ENCODE data around the gene CD163L1.
"Not testable (repeated sequence)": the region's sequence is repeated elsewhere in the genome, so short reads cannot be mapped to it uniquely, and the experiment has no call there.

The CD163L1 gene

GRCh38 chr12:7403466-7403865 lies 40.5 kb downstream of the CD163L1 start:
- no peak for DNase-seq

DNA sequence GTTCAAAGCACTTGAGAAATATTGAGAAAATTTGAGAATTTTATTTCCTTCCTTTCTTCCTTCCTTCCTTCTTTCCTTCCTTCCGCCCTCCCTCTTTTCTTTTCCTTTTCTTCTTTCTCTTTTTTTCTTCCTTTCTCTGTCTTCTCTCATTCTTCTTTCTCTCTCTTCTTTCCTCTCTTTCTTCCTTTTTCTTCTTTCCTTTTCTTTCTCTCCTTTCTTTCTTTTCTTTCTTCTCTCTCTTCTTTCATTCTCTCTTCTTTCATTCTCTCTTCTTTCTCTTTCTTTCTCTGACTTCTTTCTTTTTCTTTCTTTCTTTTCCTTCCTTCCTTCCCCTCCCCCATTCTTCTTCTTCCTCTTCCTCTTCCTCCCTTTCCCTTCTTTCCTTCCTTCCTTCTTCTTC lies 44.9 kb downstream of the CD163L1 start:
- DNase-seq, result no peak

GRCh38 chr12:7396418-7396817 lies 47.5 kb downstream of the CD163L1 start:
- no peak for DNase-seq

GRCh38 chr12:7395950-7396349 lies 48.0 kb downstream of the CD163L1 start:
- no peak for DNase-seq

DNA sequence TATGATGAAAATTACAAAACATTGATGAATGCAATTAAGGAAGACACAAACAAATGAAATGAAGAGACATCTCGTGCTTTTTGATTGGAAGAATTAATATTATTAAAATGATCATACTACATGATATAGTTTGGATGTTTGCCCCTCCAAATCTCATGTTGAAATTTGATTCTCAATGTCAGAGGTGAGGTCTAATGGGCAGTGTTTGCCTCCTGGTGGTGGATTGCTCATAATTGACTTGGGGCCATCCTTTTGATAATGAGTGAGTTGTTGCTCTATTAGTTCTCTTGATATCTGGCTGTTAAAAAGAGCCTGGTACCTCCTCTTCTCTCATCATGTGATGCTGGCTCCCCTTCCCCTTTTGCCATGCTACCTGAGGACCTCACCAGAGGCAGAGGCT lies 56.7 kb downstream of the CD163L1 start:
- no peak for DNase-seq

DNA sequence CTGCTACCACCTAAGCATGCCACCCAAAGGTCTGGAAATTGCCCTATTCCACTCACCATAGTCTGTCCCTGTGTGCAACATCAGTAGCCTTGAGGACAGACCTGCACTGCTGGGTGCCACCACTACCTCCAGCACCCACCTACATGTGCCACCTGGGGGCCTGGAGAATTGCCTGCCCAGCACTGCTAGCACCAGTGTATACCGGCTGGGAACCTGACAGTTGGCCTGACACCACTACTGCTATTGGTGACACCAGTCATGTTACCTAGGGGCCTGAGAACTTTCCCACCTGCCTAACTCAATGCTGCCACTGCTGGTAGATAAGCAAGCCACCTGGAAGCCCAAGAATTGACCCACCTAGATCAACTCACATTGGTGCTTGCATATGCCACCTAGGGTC lies 60.8 kb downstream of the CD163L1 start:
- no peak for DNase-seq

DNA sequence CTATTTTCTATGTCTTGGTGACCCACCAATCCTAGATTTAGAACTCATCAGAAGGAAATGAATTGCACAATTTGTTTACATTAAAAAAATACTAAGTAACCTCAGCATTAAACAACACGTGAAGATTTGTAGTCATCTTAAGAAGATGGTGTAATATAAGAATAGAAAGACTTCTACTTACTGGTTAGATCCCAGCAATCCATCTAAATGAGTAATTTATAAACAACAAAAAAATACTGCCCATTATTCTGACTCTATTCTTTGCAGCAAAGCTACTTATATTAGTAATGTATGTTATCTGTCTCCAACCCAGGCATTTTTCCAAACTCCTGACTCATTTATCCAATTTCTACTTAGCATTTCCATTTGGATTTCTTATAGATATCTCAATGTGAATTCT lies 67.8 kb downstream of the CD163L1 start:
- DNase-seq, result no peak

DNA sequence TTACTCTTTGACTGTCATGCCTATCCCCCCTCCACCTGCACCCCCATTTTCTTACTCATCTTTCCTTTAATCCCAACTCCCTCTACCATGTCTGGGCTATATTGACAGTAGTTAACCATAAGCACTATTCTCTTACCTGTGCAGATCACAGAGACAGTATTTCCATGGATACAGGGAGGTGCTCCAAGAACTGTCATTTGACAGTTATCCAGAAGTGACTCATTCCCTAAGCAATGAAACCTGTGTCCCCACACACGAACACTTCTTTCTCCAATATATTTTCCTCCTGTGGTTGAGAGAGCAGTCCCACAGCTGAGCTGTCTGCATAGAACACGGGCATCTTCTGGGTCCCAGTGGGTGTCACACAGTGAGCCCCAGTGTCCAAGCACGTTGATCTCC lies 68.8 kb downstream of the CD163L1 start:
- no peak for DNase-seq

DNA sequence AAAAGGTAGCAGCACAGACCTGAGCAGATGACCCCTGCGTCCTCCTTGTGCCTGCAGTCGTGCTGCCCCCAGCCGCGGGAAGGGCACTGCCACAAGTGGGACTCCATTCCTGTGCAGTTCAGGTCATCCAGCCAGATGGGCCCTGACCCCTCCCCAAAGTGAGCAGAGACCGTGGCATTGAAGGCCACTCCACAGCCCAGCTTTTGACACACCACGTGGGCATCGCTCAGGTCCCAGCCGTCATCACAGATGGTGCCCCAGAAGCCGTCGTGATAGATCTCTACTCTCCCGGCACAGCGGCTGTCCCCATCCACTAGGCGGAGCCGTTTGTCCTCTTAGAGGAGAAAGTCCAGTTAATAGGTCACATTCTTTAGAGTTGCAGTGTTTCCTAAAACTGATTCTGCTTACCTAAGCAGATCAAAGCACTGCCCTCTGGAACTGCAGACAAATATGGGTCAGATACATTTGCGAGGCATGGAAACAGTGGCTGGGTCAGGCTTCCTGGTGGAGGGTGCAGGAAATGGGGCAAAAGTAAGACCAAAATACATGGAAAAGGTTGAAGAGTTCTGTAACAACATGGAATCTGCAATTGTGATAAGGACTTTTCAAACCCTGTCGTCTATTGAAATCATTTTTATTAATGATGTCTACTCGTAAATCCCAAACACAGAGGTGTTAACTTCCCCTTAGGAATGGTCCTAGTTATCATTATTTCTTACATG lies 69.4 kb downstream of the CD163L1 start:
- DNase-seq, result no peak

GRCh38 chr12:7373226-7373625 lies 70.7 kb downstream of the CD163L1 start:
- no peak for DNase-seq

GRCh38 chr12:7369274-7369729 lies 74.7 kb downstream of the CD163L1 start:
- no peak for DNase-seq

GRCh38 chr12:7362734-7363133 lies 81.2 kb downstream of the CD163L1 start:
- no peak for DNase-seq

DNA sequence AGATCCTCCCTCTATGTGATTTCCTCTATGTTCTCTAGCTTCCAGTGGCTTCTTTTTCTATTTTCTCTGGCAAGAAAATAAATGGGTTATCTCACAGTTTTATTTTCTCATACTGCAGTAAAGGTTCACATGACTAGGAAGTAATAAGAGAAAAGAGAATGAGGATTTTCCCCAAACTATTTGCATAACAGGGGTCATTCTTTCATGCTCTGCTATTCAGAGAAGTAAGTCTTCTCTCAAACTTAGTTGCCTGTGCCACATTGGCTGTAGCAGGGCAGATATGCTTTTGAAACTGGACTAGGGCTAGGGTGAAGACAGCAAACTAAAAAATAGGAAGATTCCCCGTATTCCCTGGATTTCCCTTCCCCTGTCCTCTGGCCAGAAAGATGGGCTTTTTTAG lies 82.7 kb downstream of the CD163L1 start:
- DNase-seq, result no peak

DNA sequence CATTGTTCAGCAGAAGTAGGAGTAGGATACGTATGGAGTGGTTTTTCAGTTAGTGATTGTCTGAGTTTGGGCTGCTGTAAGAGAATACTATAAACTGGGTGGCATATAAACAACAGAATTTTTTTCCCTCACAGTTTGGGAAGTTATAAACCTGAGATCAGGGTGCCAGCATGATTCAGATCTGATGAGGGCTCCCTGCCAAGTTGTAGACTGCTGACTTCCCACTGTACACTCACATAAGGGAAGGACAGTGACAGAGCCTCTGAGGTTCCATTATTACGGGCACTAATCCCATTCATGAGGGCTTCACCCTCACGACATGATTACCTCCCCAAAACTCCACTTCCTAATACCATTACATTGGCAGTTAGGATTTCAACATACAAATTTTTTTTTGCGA lies 89.4 kb downstream of the CD163L1 start:
- DNase-seq, result no peak

DNA sequence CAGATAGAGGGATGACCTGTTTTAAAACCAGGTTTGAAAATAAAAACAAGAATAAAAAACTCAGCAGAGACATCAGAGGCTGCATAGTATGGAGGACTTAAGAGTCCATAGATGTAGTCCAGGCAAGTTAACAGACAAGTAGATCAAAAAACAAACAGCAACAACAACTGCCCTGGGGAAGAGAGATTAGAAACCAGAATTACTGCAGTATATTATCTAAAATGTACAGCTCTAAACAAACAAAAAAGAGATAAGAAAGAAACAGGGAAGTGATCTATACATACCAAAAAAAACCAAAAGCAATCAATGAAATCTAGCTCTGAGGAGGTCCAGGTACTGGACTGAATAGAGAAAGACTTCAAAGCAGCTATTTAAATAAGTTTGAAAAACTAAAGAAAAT lies 91.3 kb downstream of the CD163L1 start:
- DNase-seq, result no peak

DNA sequence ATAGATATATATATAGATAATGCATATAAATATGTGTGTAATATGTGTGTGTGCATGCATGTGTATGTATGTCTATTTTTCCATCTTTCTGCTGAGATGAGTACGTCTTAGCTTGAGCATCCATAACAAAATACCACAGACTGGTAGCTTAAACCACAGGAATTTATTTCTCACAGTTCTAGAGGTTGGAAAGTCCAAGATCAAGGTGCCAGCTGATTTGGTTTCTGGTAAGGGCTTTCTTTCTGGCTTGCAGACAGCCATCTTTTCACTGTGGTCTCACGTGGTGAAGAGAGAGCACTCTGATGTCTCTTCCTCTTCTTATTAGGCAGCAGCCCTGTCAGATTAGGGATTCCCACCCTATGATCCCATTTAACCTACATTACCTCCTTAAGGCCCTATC lies 92.8 kb downstream of the CD163L1 start:
- DNase-seq, result no peak

DNA sequence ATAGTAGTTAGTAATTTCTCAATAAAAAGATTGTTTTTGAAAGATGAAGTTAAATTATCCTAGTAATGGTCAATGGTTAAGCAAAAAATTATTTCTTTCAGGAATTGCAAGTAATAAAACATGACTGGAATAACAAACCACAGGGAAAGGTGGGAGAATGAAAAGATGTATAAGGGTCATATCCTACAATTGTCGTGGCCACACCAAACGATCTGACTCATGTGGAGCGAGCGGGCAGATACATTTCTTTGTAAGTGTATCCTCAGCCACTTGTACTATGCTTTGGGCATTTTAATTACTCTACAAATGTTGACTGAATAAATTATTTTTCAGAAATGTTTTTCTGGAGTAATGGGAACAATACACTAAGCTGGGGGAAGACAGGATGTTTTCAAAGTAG lies 94.5 kb downstream of the CD163L1 start:
- DNase-seq, result no peak

DNA sequence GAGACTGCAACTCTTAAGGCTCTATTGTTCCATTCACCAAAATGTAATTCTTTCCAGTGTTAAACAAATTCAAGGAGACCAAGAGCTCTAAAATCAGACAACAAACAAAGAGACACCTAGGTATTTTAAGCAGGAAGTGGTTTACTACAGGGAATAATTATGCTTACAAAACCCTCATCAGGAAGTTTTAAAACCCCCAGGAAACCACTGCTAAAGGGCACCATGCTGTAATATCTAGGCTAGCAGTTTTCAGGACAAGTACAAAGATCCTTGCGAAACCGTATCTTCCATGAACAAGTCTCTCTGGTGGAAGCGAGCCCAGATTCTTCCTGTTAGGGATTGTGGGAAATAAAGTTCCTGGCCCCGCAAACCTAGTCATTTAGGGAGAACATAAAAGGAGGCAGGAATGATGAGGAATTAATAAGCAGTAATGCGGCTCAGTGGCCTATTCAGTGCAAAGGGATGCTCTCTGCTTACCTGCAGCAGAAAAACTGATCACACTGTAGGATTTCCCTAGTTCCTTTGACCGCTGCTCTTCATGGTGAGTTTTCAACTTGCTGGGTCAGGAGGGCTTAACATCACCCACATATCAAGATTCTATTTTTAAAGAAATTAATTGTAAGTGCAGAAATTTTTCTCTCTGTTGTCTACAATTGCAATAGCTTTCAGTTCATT lies 97.3 kb downstream of the CD163L1 start:
- DNase-seq, result no peak

DNA sequence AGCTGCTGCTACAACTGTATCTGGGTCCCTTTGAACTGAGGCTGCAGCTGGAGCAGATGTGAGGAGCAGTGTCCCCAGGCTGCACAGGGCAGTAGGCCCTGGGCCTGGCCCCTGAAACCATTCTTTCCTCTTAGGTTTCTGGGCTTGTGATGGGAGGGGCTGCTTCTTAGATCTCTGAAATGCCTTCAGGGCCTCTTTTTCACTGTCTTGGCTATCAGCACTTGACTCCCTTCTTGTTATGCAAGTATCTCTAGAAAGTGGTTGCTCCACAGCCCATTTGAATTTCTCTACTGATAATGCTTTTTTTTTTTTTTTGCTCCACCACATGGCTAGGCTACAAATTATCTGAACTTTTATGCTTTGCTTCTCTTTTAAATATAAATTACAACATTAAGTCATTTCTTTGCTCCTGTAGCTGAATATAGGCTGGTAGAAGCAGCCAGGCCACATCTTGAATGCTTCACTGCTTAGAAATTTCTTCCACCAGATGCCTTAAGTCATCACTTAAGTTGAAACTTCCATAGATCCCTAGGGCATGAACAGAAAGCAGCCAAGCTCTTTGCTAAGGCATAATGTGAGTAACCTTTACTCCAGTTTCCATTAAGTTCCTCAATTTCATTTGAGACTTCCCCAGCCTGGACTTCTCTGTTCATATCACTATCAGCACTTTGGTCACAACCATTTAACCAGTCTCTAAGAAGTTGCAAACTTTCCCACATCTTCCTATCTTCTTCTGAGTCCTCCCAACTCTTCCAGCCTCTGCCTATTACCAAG lies 98.9 kb downstream of the CD163L1 start:
- DNase-seq, result no peak

DNA sequence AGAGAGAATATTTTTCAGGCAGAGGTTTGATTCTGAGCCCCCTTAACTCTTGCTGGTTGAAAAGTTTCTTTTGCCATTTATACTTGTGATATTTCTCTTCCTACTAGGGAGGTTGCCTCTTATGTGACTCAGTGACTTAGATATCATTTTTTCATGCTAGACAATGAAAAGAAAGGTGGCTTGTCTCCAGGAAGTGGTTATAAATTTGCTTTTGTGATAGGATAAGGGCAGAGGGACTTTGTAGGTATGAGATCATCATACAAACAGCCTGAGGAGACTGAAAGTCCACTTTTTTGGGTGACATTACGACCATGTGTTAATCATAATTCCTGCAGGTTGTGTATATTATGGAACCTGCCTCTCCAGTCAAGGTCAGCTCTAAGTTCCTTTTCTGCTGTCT lies 104.3 kb downstream of the CD163L1 start:
- no peak for DNase-seq

DNA sequence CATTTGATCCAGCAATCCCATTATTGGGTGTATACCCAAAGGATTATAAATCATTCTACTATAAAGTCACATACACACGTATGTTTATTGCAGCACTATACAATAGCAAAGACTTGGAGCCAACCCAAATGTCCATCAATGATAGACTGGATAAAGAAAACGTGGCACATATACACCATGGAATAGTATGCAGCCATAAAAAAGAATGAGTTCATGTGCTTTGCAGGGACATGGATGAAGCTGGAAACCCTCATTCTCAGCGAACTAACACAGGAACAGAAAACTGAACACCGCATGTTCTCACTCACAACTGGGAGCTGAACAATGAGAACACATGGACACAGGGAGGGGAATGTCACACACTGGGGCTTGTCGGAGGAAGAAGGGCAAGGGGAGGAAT lies 106.2 kb downstream of the CD163L1 start:
- not testable (repeated sequence) for DNase-seq

DNA sequence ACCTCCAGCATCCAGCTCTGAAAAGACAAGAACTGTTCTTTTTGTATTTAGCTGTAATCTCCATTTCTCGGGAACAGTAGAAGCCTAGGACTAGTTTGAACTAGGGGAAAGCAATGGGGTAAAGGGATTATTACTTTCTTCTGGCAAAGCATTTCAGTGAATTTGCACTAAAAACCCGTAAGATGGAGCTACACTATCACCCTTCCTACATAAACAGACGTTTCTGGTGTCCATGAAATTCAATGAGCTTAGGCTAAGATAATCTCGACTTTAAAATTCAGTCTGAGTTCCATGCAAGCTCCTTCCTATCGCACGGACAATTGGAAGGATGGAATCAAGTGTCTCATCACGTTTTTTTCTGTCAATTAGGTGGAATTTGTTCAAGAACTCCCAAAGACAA lies 116.0 kb downstream of the CD163L1 start:
- DNase-seq, result no peak

GRCh38 chr12:7324176-7324575 lies 119.8 kb downstream of the CD163L1 start:
- DNase-seq, result no peak

DNA sequence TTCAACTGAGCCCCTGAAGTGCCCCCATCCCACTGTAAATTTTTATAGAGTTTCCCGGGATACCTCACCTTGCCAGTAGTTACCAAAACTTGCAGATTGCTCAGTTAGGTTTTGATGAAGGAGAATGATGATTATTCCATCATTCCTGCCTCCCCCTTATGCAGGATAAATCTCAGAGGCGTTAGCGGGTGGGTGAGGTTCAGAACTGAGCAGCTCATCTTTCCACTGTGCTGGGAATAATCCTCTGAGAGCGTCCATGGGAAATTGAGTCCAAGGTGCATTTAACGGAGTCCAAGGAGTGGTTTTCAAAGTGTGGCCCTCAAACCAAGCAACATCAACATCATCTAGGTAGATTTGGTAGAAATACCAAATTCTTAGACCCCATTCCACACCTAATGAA lies 121.4 kb downstream of the CD163L1 start:
- no peak for DNase-seq

Data from activated naive CD4-positive, alpha-beta T cell (primary cell).